Left ventricle myocardium inferior (tissue), 1 donor: ENCODE results near the gene PIK3CD. TPM values are rescaled to one million over a fixed set of nuclear protein-coding genes. Genes with fewer than 3 reads are reported as not detected.

Source experiments
- DNase-seq: peaks from one replicate; pipeline ENCODE4 v3.0.0-alpha.2; 2020
- H3K27ac ChIP-seq: fragments of 200-600 bp; replicated peaks from 2 replicates; pipeline ENCODE4 v1.8.0; 2021
- H3K27me3 ChIP-seq: fragments of 200-600 bp; 2 replicates; pipeline ENCODE4 v1.8.0; 2021; ENCODE audit warnings: low read depth
- H3K36me3 ChIP-seq: fragments of 200-600 bp; 2 replicates; pipeline ENCODE4 v1.8.0; 2021
- H3K4me1 ChIP-seq: fragments of 200-600 bp; 2 replicates; pipeline ENCODE4 v1.8.0; 2021
- H3K4me3 ChIP-seq: fragments of 200-600 bp; 2 replicates; pipeline ENCODE4 v1.8.0; 2021; ENCODE audit warnings: mild to moderate bottlenecking, moderate library complexity
- H3K9me3 ChIP-seq: fragments of 200-600 bp; replicated peaks from 2 replicates; pipeline ENCODE4 v1.8.0; 2021
- intact Hi-C: fragments of 100-400 bp; cut with micrococcal nuclease; formaldehyde crosslinking; loops from one replicate; pipeline ENCODE4 v1.11.0; 2022
- total RNA-seq: library from RNA; stranded (reverse); fragmentation: NEBNext Ultra II Directional; extraction: Animal tissue kit (Norgen Biotek cat#: 25700); gene quantifications from one replicate; pipeline ENCODE4 v1.2.1, GENCODE V29; 2021
- TF ChIP-seq, protein P1 (sequence below): fragments of 200-600 bp; IDR thresholded peaks from 2 replicates; pipeline ENCODE4 v1.8.0; 2021; ENCODE audit warnings: antibody characterized with exemption, mild to moderate bottlenecking, borderline replicate concordance
- donor health status: DM: no; HTN: yes; CAD: no; lungs with severe emphysema.

PIK3CD gene
- total RNA-seq, 1 donor from 2014 or later, result 2.6 TPM

DNA sequence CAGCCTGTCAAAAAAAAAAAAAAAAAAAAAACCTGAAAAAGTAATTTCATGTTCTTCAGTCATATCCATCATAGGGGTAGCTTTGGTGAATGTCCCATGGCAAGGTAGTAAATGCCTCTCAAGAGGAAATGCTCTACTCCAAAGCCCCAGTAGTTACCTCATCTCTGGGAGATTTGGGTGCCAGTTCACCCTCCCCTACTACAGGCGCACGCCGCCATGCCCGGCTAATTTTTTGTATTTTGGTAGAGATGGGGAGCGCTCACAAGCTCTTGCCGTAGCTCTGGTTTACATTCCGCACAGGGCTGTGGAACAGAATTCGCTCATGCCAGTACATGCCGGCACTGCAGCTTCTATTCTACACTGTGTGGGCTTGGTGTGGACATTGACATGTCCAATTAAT lies 13.7 kb downstream of the PIK3CD start:
- no peak for DNase-seq
- no peaks in the 10 kb centered on the region for H3K4me1 ChIP-seq
- TF ChIP-seq, protein P1, sequence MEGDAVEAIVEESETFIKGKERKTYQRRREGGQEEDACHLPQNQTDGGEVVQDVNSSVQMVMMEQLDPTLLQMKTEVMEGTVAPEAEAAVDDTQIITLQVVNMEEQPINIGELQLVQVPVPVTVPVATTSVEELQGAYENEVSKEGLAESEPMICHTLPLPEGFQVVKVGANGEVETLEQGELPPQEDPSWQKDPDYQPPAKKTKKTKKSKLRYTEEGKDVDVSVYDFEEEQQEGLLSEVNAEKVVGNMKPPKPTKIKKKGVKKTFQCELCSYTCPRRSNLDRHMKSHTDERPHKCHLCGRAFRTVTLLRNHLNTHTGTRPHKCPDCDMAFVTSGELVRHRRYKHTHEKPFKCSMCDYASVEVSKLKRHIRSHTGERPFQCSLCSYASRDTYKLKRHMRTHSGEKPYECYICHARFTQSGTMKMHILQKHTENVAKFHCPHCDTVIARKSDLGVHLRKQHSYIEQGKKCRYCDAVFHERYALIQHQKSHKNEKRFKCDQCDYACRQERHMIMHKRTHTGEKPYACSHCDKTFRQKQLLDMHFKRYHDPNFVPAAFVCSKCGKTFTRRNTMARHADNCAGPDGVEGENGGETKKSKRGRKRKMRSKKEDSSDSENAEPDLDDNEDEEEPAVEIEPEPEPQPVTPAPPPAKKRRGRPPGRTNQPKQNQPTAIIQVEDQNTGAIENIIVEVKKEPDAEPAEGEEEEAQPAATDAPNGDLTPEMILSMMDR, result no peak
- H3K36me3 ChIP-seq, result no peaks in the 10 kb centered on the region
- intact Hi-C loops, result no loop called here
- no peak overlapping the region for H3K4me3 ChIP-seq
- peaks cover 71% of the 10 kb centered on the region for H3K27me3 ChIP-seq
- H3K9me3 ChIP-seq, result no peaks in the 10 kb centered on the region
- H3K27ac ChIP-seq, result no peak overlapping the region

GRCh38 chr1:9668080-9668479 lies 16.5 kb downstream of the PIK3CD start:
- intact Hi-C loops, result no loop called here
- no peak overlapping the region for H3K4me3 ChIP-seq
- H3K36me3 ChIP-seq, result no peaks in the 10 kb centered on the region
- no peak for DNase-seq
- no peak overlapping the region for H3K27ac ChIP-seq
- TF ChIP-seq, protein P1, result no peak
- peaks cover 52% of the 10 kb centered on the region for H3K27me3 ChIP-seq
- H3K9me3 ChIP-seq, result no peaks in the 10 kb centered on the region
- H3K4me1 ChIP-seq, result no peaks in the 10 kb centered on the region

- Histone ChIP-seq H3K4me3 (no peak overlapping the region), H3K36me3 (no peaks in the 10 kb centered on the region), H3K27me3 (peaks cover 50% of the 10 kb centered on the region), H3K27ac (no peak overlapping the region), H3K9me3 (no peaks in the 10 kb centered on the region), H3K4me1 (no peaks in the 10 kb centered on the region)
- TF ChIP-seq, protein P1, result no peak
- intact Hi-C loops, result no loop called here
- DNase-seq, result no peak
Observed at GRCh38 chr1:9670085-9670484, 18.6 kb downstream of the PIK3CD start.

DNA sequence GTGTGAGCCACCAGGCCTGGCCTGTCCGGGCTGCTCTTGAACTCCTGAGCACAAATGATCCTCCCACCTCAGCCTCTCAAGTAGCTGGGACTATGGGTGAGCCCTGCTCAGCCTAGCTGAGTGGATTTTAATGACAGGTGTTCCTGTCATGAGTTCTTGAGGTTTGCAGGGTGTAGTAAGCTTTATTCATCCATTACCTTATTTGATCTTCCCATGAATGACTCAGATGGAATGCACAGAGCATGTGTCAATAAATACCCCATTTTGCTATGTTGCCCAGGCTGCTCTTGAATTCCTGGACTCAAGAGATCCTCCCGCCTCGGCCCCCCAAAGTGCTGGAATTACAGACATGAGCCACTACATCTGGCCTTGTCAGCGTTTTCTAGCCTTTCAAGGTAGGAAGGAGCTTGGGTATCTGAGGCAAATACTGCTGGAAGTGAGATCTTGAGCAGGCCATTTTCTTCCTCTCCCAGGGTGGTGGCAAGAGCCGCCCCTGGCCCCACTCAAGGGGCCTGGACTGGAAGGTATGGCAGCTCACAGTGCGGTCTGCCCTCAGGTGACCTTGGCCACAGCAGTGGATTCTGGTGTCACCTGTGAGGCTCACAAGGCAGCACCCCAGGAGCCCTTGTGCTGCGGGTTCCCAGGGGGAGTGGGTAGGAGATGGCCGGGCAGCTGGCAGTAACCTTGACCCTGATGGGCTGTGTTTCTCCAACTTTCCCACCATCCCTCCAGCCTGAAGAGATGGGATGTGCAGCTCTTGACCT lies 20.0 kb downstream of the PIK3CD start:
- H3K4me3 ChIP-seq, result no peak overlapping the region
- no peaks in the 10 kb centered on the region for H3K36me3 ChIP-seq
- DNase-seq, result no peak
- peaks cover 35% of the 10 kb centered on the region for H3K27me3 ChIP-seq
- H3K4me1 ChIP-seq, result no peaks in the 10 kb centered on the region
- intact Hi-C loops, result no loop called here
- TF ChIP-seq, protein P1, result no peak
- H3K27ac ChIP-seq, result no peak overlapping the region
- H3K9me3 ChIP-seq, result no peaks in the 10 kb centered on the region

DNA sequence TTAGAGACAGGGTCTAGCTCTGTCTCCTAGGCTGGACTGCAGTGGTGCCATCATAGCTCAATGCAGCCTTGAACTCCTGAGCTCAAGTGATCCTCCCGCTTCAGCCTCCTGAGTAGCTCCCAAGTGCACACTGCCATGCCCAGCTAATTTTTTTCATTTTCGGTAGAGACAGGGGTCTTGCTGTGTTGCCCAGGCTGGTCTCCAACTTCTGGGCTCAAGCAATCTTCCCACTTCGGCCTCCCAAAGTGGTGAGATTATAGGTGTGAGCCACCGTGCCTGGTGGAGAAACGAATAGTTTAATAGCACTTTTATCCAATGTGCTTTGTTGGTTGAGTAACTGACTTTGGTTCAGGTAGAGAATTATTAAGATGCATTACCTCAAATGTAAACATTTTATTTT lies 20.9 kb downstream of the PIK3CD start:
- TF ChIP-seq, protein P1, result no peak
- H3K27ac ChIP-seq, result no peak overlapping the region
- no peaks in the 10 kb centered on the region for H3K9me3 ChIP-seq
- no peaks in the 10 kb centered on the region for H3K4me1 ChIP-seq
- no peak overlapping the region for H3K4me3 ChIP-seq
- H3K27me3 ChIP-seq, result peaks cover 26% of the 10 kb centered on the region
- no peak for DNase-seq
- intact Hi-C loops, result no loop called here
- H3K36me3 ChIP-seq, result no peaks in the 10 kb centered on the region
